HPDE6-E6E7 (cell line): ENCODE results near the gene HTD2.

Experiments used
- DNase-seq: peaks from one replicate; pipeline ENCODE4 v3.0.0; 2011; ENCODE audit warnings: missing footprints; ENCODE audit errors: extremely low spot score

HTD2 gene

DNA sequence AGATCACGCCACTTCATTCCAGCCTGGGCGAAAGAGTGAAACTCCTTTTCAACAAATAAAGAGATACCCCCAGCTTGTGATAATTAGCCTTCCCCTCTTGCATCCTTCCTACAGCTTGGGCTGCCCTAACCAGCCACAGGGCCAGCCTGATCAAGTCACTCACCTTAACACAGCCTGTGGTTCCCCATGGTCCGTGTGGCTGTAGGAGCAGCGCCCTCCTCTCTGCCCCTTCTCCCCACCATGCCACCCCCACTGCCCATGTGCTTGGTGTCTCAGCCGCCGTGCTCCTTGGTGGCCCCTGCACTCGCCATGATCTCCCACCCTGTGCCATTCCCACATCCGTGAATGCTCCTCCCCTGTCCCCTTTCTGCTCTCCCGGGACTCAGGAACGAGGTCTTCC is 13.5 kb upstream of the HTD2 start:
- no peak for DNase-seq

DNA sequence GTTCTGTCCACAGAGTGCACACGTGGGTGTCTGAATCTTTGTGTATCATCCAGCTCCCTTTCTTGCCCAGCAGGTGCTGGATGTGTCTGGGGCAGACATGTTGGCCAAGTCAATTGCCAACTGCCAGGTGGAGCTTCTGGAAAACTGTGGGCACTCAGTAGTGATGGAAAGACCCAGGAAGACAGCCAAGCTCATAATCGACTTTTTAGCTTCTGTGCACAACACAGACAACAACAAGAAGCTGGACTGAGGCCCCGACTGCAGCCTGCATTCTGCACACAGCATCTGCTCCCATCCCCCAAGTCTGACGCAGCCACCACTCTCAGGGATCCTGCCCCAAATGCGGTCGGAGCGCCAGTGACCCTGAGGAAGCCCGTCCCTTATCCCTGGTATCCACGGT is 12.8 kb upstream of the HTD2 start:
- no peak for DNase-seq

DNA sequence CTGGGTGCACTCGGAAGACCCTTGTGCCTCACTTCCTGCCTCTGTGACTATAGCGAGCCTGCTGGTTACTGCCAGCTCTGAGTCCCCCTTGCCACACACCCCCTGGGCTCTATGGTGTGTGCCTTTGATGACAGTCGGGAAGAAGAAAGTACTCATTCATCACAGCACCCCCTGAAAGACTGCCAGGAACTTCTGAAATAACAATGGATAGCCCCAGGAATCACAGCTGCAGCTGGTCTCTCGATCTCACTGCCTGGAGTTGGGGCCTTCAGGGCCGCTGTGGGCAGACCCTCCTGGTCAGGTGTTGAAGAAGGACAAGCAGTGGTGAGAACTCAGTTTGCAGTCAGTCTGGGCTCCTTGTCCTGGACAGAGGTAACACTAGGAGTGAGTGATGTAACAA is 10.1 kb upstream of the HTD2 start:
- DNase-seq = no peak

DNA sequence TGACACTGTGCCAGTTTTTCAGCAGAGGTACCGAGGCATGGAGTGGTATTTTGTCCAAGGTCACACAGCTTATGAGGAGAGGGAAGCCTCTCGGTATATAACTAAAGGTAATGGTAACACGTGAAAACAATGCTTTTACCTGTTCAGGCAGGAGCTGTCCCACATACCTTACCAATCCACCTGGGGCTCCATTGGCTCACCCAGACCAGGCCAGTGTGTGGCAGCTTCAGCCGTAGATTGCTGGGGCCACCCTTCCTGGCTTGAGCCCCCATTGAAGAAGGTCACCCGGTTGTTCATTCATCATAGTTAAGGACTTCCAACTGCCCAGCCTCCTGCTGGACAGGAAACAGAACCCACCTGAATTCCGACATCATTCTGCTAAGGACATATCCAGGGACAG is 9.5 kb upstream of the HTD2 start:
- no peak for DNase-seq

DNA sequence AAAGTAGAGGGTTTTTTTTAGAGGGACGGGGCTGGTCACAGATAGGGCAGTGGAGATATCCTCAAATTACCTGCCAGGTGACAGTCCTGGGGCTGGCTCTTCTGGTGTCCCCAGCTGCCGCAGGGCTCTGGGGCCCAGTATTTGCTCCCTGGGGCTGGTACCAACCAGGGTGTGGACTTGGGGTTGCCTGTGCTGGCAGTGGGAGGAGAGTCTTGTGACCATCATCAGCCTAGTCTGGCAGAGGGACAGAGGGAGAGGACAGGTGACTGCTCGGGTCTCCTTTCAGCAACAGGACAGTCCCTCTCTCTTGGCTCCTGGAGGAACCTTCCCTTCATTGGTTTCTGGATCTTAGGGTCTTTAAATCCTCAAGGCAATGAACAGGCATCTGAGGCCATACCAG is 8.1 kb upstream of the HTD2 start:
- no peak for DNase-seq

DNA sequence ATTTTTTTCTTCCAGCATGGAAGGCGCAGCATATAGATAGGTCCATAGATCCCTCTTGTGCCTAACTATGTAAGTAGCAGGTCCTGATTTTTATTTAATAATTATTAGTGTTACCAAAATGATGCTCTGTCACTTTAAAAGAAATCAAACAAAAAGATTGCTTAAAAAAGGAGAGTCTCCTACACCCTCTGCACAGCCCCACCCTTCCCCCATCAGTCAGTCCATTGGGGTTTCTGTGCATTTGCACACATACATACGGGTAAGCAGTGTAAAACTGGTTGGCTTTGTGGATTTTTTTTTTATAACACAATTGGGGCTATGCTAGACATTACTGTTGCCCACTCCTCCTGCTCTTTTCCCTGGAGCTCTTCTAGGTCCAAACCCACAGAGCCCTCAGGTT is 7.2 kb upstream of the HTD2 start:
- no peak for DNase-seq

DNA sequence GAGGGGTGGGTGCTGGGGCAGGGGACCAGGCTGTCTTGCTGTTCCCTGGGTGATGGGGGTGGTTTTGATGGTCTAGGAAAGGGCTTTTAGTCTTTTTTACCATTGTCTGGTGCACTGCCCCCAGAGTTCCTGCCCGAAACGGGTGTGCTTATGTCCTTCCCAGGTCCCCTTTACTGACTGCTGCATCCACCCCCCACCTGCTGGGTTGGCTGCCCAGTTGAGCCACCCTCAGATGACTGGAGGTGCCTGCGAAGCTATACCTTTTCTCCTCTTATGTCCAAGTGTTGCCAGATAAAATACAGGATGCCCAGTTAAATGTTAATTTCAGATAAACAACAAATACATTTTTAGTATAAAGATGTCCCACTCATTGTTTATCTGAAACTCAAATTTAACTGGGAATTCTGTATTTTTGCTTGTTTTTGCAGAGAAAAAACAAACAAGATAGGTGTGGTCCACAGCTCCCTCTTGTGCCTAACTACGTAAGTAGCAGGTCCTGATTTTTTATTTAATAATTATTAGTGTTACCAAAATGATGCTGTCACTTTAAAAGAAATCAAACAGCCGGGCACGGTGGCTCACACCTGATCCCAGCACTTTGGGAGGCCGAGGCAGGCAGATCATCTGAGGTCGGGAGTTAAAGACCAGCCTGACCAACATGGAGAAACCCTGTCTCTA is 6.3 kb upstream of the HTD2 start:
- DNase-seq = no peak

DNA sequence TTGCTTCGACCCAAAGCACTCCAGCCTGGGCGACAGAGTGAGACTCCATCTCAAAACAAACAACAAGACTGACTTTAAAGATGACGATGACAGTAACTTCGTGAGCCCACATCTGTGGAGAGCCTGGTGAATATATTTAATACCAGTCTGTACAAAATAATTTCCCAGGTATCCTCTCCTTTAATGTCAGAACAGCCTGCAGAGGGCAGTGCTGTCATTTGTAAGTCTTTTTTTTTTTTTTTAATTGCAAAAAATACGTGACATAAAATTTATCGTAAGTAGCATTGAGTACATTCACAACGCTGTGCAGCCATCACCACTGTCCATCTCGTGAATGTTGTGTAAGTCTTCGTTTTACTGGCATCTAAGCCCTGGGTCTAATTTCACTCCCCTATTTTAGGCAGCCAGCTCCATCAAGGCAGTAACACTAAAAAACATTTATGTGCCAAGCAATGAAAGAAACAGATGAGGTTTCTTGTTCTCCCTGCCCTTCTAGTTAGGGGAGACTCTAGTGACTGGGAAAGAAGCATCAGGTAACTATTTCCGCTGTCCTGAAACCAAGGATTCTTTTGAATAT is 1.4 kb downstream of the HTD2 start:
- DNase-seq = no peak

DNA sequence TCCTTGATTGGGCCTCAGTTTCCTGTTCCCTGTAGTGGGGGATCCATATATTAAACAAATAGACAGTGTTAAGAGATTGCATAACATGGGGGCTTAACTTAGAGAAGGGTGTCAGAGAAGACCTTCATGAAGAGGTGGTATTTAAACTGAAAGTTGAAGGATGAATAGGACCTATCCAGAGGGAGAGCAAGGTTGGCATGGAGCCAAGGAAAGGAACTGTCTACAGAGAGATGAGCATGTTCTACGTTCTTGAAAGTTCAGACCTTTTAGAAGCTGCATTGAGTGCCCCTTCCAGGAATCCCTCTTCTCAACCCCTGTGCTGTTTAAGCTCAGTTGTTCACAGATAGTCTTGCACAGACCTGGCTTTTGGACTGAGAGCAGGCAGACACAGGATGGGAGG is 2.4 kb downstream of the HTD2 start:
- DNase-seq = no peak

DNA sequence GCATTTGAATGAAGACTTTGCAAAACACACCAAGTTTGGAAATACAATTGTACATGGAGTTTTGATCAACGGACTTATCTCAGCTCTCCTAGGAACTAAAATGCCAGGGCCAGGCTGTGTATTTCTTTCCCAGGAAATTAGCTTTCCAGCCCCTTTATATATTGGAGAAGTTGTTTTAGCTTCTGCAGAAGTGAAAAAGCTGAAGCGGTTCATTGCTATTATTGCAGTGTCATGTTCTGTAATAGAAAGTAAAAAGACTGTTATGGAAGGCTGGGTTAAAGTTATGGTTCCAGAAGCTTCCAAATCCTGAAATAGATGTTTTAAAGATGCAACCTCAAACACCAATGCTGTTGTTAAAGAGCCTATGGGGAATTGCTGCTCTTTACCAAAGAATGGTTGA is 11.5 kb downstream of the HTD2 start:
- no peak for DNase-seq

DNA sequence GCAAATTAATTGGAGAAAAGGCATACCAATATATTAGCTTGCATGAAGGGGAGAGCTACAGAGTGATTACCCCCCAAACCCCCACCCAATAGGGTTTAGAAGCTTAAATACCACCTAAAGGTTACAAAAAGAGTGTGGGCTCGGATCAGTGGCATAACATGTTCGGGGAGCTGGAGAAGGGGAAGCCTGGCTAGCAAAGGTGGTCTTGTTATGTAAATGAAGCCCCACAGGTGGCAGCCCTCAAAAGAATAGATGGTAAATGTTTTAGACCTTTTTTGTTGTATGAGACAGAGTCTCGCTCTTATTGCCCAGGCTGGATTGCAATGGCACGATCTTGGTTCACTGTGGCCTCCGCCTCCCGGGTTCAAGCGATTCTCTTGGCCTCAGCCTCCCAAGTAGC is 15.5 kb downstream of the HTD2 start:
- DNase-seq = no peak

DNA sequence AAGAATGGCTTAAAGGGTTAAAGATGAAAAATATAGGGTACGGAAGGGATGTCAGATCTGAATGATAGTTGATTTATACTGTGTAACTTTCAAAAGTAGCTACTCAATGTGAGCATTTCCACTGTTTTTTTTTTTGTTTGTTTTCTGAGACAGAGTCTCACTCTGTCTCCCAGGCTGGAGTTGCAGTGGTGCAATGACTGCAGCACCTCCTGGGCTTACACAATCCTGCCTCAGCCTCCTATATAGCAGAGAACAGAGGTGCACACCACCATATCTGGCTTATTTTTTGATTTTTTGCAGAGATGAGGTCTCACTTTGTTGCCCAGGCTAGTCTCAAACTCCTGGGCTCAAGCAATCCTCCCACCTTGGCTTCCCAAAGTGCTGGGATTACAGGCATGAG is 16.5 kb downstream of the HTD2 start:
- DNase-seq = no peak

DNA sequence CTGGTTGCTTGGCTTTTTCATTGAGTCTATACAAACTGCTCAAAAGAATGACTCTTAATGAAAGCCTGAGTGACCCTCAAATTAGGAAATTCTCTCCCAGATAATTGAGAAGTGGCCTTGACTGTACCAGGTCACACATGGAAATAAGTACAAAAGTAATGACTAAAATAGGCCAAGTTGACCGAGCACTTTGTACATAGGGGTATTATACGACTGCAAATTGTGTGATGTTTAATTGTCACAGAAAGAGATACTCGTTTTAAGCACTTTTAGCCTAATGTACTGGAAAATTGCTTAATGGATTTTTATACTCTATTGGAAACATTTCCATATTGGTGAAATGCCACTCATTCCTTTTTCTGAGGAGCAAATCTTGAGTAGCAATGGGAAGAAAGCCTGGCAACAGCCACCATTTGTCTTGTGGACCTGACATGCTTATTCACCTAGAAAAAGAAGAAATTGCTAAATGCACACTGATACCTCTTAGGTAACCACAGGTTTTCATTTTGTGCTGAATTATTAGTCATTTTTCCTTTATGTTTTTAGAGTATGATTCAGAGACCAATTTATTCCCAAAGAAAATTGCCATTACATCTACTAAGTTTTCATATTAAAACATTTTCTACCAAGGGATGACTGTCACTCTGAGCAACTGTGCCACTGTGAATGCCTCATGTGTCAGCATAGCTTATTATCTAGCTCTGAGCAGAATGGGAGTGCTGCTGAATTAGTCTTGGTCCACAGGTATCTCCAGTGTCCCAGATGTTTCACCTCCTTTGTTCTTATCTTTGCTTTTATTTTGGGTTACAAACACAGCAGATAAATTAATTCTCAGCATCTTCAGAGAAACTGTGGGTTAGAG is 17.4 kb downstream of the HTD2 start:
- DNase-seq = no peak

DNA sequence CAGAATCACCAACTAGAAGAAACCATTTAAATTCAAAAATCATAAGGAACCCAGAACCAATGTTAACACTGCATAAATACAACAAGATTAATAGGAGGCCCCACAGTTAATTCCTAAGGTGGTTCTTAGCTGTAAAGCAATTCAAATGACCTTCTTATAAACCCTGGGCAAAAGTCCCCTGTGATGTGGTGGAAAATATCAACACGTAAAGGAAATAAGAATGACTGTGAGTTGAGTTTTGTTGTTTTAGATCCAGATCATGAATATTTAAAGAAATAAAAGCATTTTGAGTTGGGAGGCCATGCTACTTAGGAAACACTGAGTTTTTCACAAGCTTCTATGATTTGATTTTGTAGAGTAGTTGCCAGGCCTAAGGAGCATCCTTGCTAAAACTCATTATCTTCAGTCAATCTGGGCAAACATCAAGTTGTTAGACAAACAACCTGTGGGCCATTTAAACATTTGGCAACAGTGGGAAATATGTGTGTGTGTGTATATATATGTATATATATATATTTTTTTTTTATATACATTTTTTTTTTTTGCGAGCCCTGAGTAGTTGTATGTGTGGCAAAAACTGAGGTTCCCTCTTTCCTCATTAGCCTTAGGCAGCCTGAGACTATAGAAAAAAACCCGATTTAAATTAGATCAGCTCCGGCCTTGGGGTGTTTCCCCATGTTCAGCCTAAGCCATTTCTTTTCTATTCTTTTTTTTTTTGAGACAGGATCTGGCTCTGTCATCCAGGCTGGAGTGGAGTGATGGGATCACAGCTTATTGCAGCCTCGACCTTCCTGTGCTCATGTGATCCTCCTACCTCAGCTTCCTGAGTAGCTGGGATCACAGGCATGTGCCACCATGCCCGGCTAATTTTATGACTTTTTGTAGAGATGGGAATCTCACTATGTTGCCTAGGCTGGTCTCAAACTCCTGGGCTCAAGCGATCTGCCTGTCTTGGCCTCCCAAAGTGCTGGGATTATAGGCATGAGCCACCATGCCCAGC is 18.4 kb downstream of the HTD2 start:
- no peak for DNase-seq

DNA sequence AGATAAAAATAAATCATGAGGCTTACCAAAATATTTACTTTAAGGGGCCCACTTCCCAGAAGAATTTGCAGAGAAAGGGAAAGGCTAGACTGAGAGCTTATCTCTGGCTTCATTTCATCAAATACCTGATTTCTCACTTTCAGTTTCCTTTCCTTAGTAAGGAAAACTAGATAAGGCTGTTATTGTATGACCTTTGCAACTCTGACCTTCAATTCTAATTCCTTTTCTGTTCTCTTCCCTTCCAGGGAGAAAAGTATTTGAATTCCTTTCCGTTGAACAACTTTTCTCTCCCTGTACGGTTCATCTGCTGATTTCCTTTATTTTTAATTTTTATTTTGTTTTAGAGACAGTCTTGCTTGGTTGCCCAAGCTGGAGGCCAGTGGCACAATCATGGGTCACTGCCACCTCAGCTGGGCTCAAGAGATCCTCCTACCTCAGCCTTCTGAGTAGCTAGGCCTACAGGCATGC is 19.2 kb downstream of the HTD2 start:
- DNase-seq = no peak

DNA sequence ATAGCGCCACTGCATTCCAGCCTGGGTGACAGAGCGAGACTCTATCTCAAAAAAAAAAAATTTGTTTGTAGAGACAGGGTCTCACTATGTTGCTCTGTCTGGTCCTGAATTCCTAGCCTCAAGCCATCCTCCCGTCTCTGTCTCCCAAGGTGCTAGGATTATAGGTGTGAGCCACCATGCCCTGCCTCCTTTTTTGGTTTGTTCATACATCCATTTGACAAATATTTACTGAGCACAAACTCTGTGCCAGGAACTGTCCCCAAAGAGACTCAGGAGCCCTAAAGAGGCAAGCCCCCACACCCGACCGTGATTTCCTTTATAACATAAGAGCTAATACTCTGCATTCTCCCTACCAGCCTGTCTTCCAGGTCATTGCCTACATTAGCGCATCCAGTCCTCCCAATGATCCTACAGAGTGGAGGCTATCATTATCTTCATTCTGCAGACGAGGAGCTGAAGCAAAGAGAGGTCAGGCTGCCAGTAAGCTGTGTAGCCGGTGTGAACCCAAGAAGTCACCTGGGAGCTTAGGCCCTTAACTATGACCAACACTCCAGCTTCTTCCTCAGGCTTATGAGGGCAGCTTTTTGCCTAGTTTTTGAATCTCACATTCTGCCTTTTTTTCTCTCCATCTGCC is 20.1 kb downstream of the HTD2 start:
- DNase-seq = no peak

DNA sequence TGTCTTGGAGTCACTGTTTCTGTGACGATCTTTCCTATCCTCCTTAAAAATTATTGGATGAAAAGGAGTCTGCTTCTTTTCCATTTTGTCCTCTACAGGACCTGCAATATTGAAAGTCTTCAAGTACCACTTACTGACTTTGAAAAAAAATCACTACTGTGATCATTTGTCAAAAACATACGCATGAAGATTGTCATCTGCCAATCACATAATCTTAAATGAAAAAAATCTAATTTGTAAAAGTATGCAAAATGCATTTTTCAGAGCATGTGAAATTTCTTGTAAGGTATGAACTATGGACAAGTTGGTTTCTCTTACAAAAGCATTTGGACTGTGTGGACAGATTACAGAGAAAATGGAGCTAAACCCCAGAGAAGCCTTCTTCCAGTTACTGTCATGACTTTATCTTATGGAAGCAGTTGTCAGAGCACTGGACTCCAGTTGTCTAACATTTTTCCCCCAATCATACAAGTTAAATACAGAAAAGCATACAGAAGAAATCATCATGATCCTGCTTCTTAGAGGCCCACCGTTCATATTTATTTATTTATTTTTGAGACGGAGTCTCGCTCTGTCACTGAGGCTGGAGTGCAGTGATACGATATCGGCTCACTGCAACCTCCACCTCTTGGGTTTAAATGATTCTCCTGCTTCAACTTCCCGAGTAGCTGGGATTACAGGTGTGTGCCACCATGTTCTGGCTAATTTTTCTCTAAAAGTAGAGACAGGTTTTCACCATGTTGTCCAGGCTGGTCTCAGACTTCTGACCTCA is 23.0 kb downstream of the HTD2 start:
- no peak for DNase-seq

DNA sequence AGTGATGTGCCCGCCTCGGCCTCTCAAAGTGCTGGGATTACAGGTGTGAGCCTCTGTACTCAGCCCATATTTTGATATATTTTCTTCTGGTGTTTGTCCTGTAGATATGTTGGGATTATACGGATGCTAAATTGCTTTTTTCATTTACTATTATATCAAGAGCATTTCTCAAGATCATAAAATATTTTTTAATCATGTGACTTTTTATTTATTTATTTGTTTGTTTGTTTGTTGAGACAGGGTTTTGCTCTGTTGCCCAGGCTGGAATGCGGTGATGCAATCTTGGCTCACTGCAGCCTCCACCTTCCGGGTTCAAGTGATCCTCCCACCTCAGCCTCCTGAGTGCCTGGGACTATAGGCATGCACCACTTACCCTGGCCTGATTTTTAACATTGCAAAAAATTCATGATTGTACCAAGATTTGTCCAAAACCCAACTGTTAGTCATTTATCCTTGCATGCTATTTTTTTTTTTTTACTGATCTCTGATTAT is 23.6 kb downstream of the HTD2 start:
- no peak for DNase-seq

DNA sequence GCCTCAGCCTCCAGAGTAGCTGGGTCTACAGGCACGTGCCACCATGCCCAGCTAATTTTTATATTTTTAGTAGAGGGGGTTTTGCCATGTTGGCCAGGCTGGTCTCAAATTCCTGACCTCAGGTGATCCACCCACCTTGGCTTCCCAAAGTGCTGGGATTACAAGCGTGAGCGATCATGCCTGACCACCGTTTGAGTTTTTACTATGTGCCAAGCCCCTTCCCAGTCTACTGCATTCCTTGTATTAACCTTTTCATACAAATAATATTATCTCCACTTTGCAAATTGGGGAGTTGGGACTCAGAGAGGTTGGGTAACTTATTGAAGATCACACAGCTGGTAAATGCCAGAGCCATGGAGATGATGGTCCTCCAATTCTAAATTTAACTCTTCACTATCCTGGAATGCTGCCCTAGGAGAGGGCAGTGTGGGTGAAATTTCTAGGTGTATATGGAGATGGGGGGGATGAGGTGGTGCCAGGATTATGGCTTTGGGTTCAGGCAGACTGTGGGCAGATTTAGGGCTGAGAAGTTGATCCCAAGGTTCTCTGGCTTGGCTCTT is 25.4 kb downstream of the HTD2 start:
- no peak for DNase-seq

DNA sequence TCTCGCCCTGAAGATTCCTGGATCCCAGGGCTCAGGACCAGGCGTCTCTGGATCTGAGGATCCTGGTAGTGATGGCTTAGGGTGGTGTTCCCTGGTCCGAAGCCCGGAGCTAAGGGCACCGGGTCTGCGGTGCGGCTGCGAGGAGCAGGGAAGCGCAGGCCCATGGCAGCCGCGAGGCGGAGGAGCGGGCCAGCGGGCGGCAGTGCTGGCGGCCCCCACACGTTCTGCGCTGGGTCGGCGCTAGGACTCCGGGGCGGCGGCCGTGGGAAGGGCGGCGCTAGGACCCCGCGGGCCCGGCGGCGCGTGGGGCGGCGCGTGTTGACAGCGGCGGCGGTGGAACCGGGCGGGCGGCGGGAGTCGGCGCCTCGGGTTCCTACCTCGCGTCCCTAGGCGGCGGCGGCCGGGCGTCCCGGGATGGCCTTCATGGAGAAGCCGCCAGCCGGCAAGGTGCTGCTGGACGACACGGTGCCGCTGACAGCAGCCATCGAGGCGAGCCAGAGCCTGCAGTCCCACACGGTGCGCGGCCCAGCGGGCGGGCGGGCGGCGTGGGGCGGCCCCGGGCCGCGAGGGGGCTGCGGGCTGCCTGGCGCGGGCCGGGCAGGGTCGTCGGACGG is 26.4 kb downstream of the HTD2 start, which contains the start of gene PXK:
Gene PXK, plus strand, starts transcription at position 318 of the 614 bp plus-strand sequence. Its CDS starts 97 bp downstream, at position 415.
- no peak for DNase-seq
